Breast epithelium (tissue), 3 donors: Measurements from ENCODE around the gene MTR.

ENCODE experiments used
- POLR2AphosphoS5 ChIP-seq, 3 donors: sonication (generic); formaldehyde crosslinking; IDR thresholded peaks; one replicate each; pipeline ENCODE4 v1.6.1; 2017; ENCODE audit warnings: antibody characterized with exemption in 3 of 3
- TF ChIP-seq, protein P1 (sequence below), 3 donors: fragments of 450-650 bp; IDR thresholded peaks; one replicate each; pipeline ENCODE4 v1.5.1; 2016 to 2017; ENCODE audit warnings: antibody characterized with exemption in 3 of 3, mild to moderate bottlenecking in 3 of 3, moderate library complexity in 3 of 3

DNA sequence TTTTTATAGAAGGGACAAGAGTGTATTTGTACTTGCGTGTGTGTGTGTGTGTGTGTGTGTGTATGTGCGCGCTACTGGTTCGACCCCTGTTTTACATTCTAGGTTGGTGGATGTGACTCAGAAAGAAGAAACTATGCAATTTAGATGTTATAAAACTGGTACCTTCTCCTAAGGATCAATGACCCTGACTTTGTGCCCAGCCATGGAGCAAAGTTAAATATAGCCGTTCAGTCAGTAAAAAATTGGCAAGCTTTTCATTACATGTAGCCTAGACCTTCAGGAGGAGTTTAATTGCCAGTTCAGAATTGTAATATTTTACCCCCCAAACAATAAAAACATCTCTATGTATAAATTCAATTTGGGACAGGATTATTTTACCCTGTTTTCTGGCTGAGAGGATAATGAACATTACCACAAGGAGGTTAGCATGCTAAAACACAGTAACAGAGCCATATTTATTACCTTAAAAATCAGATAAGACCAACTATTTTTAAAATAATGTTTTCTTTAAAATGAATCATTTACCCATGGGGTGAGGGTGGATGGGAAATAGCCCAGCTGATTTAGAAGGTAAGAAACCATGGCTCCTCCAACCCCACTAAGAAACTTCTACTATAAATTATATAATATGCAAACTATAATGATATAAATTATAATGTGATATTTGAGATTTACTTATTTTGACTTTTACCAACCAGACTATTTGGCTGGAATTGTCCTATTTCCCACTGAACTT is 33.5 kb upstream of the MTR start:
- no peak for TF ChIP-seq POLR2AphosphoS5 (IDR thresholded peaks at IDR 0.05)
- TF ChIP-seq, protein P1, sequence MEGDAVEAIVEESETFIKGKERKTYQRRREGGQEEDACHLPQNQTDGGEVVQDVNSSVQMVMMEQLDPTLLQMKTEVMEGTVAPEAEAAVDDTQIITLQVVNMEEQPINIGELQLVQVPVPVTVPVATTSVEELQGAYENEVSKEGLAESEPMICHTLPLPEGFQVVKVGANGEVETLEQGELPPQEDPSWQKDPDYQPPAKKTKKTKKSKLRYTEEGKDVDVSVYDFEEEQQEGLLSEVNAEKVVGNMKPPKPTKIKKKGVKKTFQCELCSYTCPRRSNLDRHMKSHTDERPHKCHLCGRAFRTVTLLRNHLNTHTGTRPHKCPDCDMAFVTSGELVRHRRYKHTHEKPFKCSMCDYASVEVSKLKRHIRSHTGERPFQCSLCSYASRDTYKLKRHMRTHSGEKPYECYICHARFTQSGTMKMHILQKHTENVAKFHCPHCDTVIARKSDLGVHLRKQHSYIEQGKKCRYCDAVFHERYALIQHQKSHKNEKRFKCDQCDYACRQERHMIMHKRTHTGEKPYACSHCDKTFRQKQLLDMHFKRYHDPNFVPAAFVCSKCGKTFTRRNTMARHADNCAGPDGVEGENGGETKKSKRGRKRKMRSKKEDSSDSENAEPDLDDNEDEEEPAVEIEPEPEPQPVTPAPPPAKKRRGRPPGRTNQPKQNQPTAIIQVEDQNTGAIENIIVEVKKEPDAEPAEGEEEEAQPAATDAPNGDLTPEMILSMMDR (IDR thresholded peaks at IDR 0.05) = no peak
